Endothelial cell of umbilical vein (primary cell): ENCODE measurements around the gene PPIP5K1. TPM values are rescaled to one million over a fixed set of nuclear protein-coding genes. Genes with fewer than 3 reads are reported as not detected.

Experiments used
- BruUV-seq: library from RNA; stranded (reverse); fragments of 400-500 nt; replicated peaks from 2 replicates; lab custom pipeline; 2021; lab: Mats Ljungman, UMichigan
- CTCF ChIA-PET: fragments of 300-600, 350-600 bp; sonication (Branson Sonifier 250); formaldehyde crosslinking; loops from one replicate; lab custom pipeline; 2021; ENCODE audit warnings: antibody characterized with exemption, inconsistent platforms; lab: Charles Lee
- POLR2A ChIA-PET: fragments of 300-600, 350-600 bp; sonication (Branson Sonifier 250); formaldehyde crosslinking; loops from one replicate; lab custom pipeline; 2021; ENCODE audit warnings: antibody characterized with exemption, inconsistent platforms; lab: Charles Lee
- DNase-seq: peaks from one replicate; pipeline ENCODE4 v3.0.0-alpha.2; 2011; ENCODE audit warnings: low read depth, low spot score
- FAIRE-seq: peaks from 2 replicates; lab custom pipeline; 2011; peaks lifted over from hg19 to GRCh38; lab: Jason Lieb, UNC
- H2AFZ ChIP-seq: 2 replicates; pipeline ENCODE4 v1.6.0; 2012; ENCODE audit warnings: low read depth, low read length, control low read depth, inconsistent platforms
- H3K27ac ChIP-seq: 2 replicates; pipeline ENCODE4 v1.5.1; 2011; ENCODE audit warnings: low read depth, mild to moderate bottlenecking, control low read depth, low read length, moderate library complexity; ENCODE audit not compliant: insufficient read depth
- H3K27me3 ChIP-seq, 2 experiments: 2 replicates each; pipeline versions ENCODE4 v1.6.0 to v1.6.1; 2011; ENCODE audit warnings: low read length in 2 of 2, mixed read lengths in 1 of 2; ENCODE audit not compliant: control insufficient read depth in 2 of 2, insufficient read depth in 2 of 2
- H3K36me3 ChIP-seq, 2 experiments: 2 replicates in 1 of 2; 3 replicates in 1 of 2; pipeline ENCODE4 v1.5.1; 2011; ENCODE audit warnings: low read length in 2 of 2, mild to moderate bottlenecking in 1 of 2, moderate library complexity in 1 of 2; ENCODE audit not compliant: control insufficient read depth in 2 of 2, insufficient read depth in 2 of 2; ENCODE audit errors: extremely low read depth in 1 of 2
- H3K4me1 ChIP-seq: 3 replicates; pipeline ENCODE4 v1.5.1; 2011; ENCODE audit warnings: mild to moderate bottlenecking, low read length; ENCODE audit not compliant: control insufficient read depth, insufficient read depth; ENCODE audit errors: extremely low read depth
- H3K4me2 ChIP-seq: 2 replicates; pipeline ENCODE4 v1.6.1; 2011; ENCODE audit warnings: low read length, control low read depth, mixed read lengths; ENCODE audit not compliant: insufficient read depth
- H3K4me3 ChIP-seq, 3 experiments: fragments of 200-600 bp in 1 of 3; sonication (generic), shearing (Covaris generic) in 1 of 3; replicated peaks in 1 of 3; 2 replicates each; pipeline ENCODE4 v1.5.1; 2011 to 2016; ENCODE audit warnings: control low read depth in 3 of 3, low read length in 3 of 3, mild to moderate bottlenecking in 2 of 3, inconsistent platforms in 1 of 3, low read depth in 1 of 3, moderate library complexity in 1 of 3; ENCODE audit not compliant: insufficient read depth in 1 of 3
- H3K79me2 ChIP-seq: 2 replicates; pipeline ENCODE4 v1.6.0; 2012; ENCODE audit warnings: low read length, inconsistent platforms; ENCODE audit not compliant: control insufficient read depth, insufficient read depth
- H3K9ac ChIP-seq: replicated peaks from 2 replicates; pipeline ENCODE3; 2011; ENCODE audit warnings: low read length, control low read depth; ENCODE audit not compliant: insufficient read depth; ENCODE audit errors: extremely low read depth
- H3K9me1 ChIP-seq: replicated peaks from 3 replicates; pipeline ENCODE4 v1.6.0; 2011; ENCODE audit warnings: mild to moderate bottlenecking, low read length; ENCODE audit not compliant: control insufficient read depth, insufficient read depth; ENCODE audit errors: extremely low read depth
- H3K9me3 ChIP-seq: replicated peaks from 2 replicates; pipeline ENCODE4 v1.5.1; 2012; ENCODE audit warnings: low read length, inconsistent platforms; ENCODE audit not compliant: control insufficient read depth, insufficient read depth
- H4K20me1 ChIP-seq: replicated peaks from 2 replicates; pipeline ENCODE3; 2011; ENCODE audit warnings: mild to moderate bottlenecking, low read length; ENCODE audit not compliant: control insufficient read depth, insufficient read depth; ENCODE audit errors: extremely low read depth
- CTCF ChIP-seq, 2 donors: IDR thresholded peaks; 1 replicate in 1 of 2; 2 replicates in 1 of 2; pipeline ENCODE4 v1.5.1; 2011; ENCODE audit warnings: low read length in 2 of 2, mild to moderate bottlenecking in 2 of 2, moderate library complexity in 2 of 2, control low read depth in 1 of 2, inconsistent platforms in 1 of 2, low read depth in 1 of 2; ENCODE audit not compliant: insufficient read depth in 1 of 2; ENCODE audit errors: extremely low read depth in 1 of 2
- FOS ChIP-seq: IDR thresholded peaks from 2 replicates; pipeline ENCODE4 v1.6.1; 2011; ENCODE audit warnings: mild to moderate bottlenecking, low read length, moderate library complexity, borderline replicate concordance; ENCODE audit not compliant: insufficient read depth
- GATA2 ChIP-seq: IDR thresholded peaks from 2 replicates; pipeline ENCODE4 v1.7.0; 2011; ENCODE audit warnings: low read depth, mild to moderate bottlenecking, moderate library complexity, mixed read lengths, low read length; ENCODE audit not compliant: insufficient read length, insufficient read depth
- JUN ChIP-seq: IDR thresholded peaks from 2 replicates; pipeline ENCODE4 v1.6.1; 2011; ENCODE audit warnings: borderline replicate concordance, low read depth; ENCODE audit not compliant: insufficient read length, insufficient read depth
- MAX ChIP-seq: IDR thresholded peaks from 2 replicates; pipeline ENCODE4 v1.6.1; 2011; ENCODE audit not compliant: insufficient read depth, insufficient read length
- MYC ChIP-seq: IDR thresholded peaks from one replicate; pipeline ENCODE4 v1.6.1; 2011; ENCODE audit warnings: mild to moderate bottlenecking, low read depth, low read length
- POLR2A ChIP-seq: IDR thresholded peaks from 2 replicates; pipeline ENCODE4 v1.6.1; 2012; ENCODE audit warnings: low read depth, mild to moderate bottlenecking, control low read depth, low read length
- POLR2AphosphoS5 ChIP-seq: IDR thresholded peaks from 2 replicates; pipeline ENCODE4 v1.6.1; 2012; ENCODE audit warnings: low read depth, mild to moderate bottlenecking, control low read depth, low read length, moderate library complexity; ENCODE audit not compliant: insufficient read depth
- dilution Hi-C: fragments of 300-500 bp; cut with MboI; formaldehyde crosslinking; loops from one replicate; pipeline ENCODE4 v1.15.0; 2019; ENCODE audit warnings: low sequenced_read_pairs; ENCODE audit not compliant: extremely low pct_ligation_motif_present
- intact Hi-C: fragments of 100-400 bp; cut with micrococcal nuclease; formaldehyde crosslinking; loops from one replicate; pipeline ENCODE4 v1.10.0; 2022
- polyA plus RNA-seq, 4 experiments: library from polyadenylated mRNA; depleted of rRNA in 3 of 4; stranded (reverse) in 3 of 4; unstranded in 1 of 4; fragments of >200 nt; gene quantifications; 2 replicates each; pipeline versions ENCODE4 v1.2.1 to v1.2.3, GENCODE V29; 2011 to 2012; ENCODE audit warnings: missing spikeins in 1 of 4
- total RNA-seq: library from RNA; stranded (reverse); gene quantifications from 2 replicates; pipeline ENCODE4 v1.2.3, GENCODE V29; 2021

Gene PPIP5K1
- total and polyA plus RNA-seq, 2 donors (not counting 3 experiments of a cell fraction or from before 2014, with no cell fraction given), result 22.2 to 35.3 TPM

- H3K79me2 ChIP-seq, result no peaks in the 10 kb centered on the region
- no peak for FAIRE-seq
- CTCF ChIA-PET, result no interaction called here
Observed at GRCh38 chr15:43520138-43520537, 69.9 kb downstream of the PPIP5K1 start.

More at GRCh38 chr15:43520138-43520537, 69.9 kb downstream of the PPIP5K1 start:
- no peak overlapping the region for H3K27ac ChIP-seq
- intact Hi-C loops (no loop called here), dilution Hi-C loops (no loop called here)
- no peaks in the 10 kb centered on the region for H3K9me3 ChIP-seq
- H2AFZ ChIP-seq, result no peak overlapping the region
- POLR2A ChIA-PET, result no interaction called here
- H3K36me3 ChIP-seq, result no peaks in the 10 kb centered on the region
- no TSS peak for BruUV-seq
- peaks cover 8% of the 10 kb centered on the region for H3K4me1 ChIP-seq
- H3K9me1 ChIP-seq, result no peaks in the 10 kb centered on the region
- peaks cover 0 to 6% of the 10 kb centered on the region in 2 experiments for H3K27me3 ChIP-seq
- DNase-seq, result no peak
- no peak for TF ChIP-seq MYC
- TF ChIP-seq POLR2A, result no peak
- no peak for TF ChIP-seq MAX
- no peak for TF ChIP-seq JUN
- no peak for TF ChIP-seq POLR2AphosphoS5
- TF ChIP-seq CTCF (IDR thresholded peaks at IDR 0.05; ENCODE audit: extremely low read depth in 1 of 2, insufficient read depth in 1 of 2, low read depth in 1 of 2, low read length in 2 of 2), result no peak
- no peak for TF ChIP-seq FOS
- TF ChIP-seq GATA2, result no peak
- H3K4me2 ChIP-seq, result no peak overlapping the region
- no peak overlapping the region for H3K4me3 ChIP-seq
- H4K20me1 ChIP-seq, result no peaks in the 10 kb centered on the region
- no peak overlapping the region for H3K9ac ChIP-seq
